Measurements from ENCODE around the gene POLR2E. TPM values are rescaled to one million over a fixed set of nuclear protein-coding genes. Genes with fewer than 3 reads are reported as not detected.

The POLR2E gene
- total and polyA plus RNA-seq, 2 donors, result 79.0 to 84.0 TPM

GRCh38 chr19:1041835-1042685 is 53.1 kb downstream of the POLR2E start:
- peaks cover 29 to 45% of the 10 kb centered on the region in 2 donors for H3K4me1 ChIP-seq (ENCODE audit: control insufficient read depth in 2 of 2, insufficient read depth in 2 of 2, low read length in 2 of 2)
- H3K27me3 ChIP-seq (ENCODE audit: control insufficient read depth in 2 of 2, insufficient read depth in 1 of 2, low read length in 1 of 2), result no peaks in the 10 kb centered on the region
- no peak overlapping the region for H3K4me3 ChIP-seq (ENCODE audit: low read length in 2 of 2)
- 96% methylated on average over 43 of the region's 43 CpGs for WGBS
- peaks cover 0 to 12% of the 10 kb centered on the region in 2 donors for H3K9me3 ChIP-seq (ENCODE audit: control insufficient read depth in 2 of 2, insufficient read depth in 1 of 2, low read length in 1 of 2)
- peaks cover 31 to 39% of the 10 kb centered on the region in 2 donors for H3K36me3 ChIP-seq (ENCODE audit: control insufficient read depth in 2 of 2, insufficient read depth in 2 of 2, low read length in 1 of 2)
- no peak overlapping the region for H3K27ac ChIP-seq (ENCODE audit: low read depth in 1 of 2, low read length in 1 of 2)
- DNase-seq (ENCODE audit: low read depth in 6 of 9, low spot score in 9 of 9), result no peak

- peaks cover 0 to 12% of the 10 kb centered on the region in 2 donors for H3K9me3 ChIP-seq (ENCODE audit: control insufficient read depth in 2 of 2, insufficient read depth in 1 of 2, low read length in 1 of 2)
- H3K27me3 ChIP-seq (ENCODE audit: control insufficient read depth in 2 of 2, insufficient read depth in 1 of 2, low read length in 1 of 2), result no peaks in the 10 kb centered on the region
- H3K4me1 ChIP-seq (ENCODE audit: control insufficient read depth in 2 of 2, insufficient read depth in 2 of 2, low read length in 2 of 2), result peaks cover 29 to 47% of the 10 kb centered on the region in 2 donors
- DNase-seq (ENCODE audit: low read depth in 6 of 9, low spot score in 9 of 9), result no peak
- peak overlapping the region in 1 of 2 donors; percentile 36 for H3K27ac ChIP-seq (ENCODE audit: low read depth in 1 of 2, low read length in 1 of 2)
- 57% methylated on average over 26 of the region's 26 CpGs for WGBS
- peaks cover 30 to 34% of the 10 kb centered on the region in 2 donors for H3K36me3 ChIP-seq (ENCODE audit: control insufficient read depth in 2 of 2, insufficient read depth in 2 of 2, low read length in 1 of 2)
- H3K4me3 ChIP-seq (ENCODE audit: low read length in 2 of 2), result peak overlapping the region; percentile 71 to 73
Observed at GRCh38 chr19:1041272-1041834, 53.8 kb downstream of the POLR2E start.

DNA sequence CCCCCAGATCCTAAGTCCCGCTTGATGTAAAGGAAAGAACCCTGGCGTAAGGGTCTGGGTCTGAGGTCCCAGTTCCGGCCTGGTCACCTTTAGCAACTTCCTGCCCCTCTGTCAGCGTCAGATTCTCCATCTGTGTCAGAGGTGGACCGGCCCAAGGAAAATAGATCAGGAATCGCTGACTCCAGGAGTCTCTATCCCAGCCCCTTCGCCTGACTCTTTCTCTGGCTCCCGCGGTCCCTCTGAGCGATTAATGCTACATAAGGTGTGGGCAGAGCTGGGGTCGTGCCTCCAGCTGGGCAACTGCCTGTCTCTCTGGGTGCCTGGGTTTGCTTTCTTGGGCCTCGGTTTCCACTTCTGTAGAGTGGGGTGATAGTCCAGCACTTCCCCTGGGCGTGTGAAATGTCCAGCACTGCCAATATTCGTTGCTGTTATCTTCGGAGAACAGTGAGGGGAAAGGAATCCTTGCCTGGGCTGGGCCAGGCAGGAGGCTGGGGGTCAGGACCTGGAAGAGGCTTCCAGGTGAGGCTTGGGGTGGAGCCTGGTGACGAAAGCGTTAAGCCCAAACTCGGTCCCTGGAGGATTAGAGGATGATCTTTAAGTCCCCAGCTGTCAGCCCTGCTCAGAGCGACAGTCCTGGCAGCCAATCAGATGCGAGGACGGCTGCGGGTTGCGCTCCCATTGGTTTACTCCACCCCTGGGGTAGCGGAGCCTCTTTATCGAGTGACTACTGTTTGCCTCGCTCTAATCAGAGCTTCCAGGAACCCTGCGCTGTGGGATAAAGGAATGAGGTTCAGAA is 54.5 kb downstream of the POLR2E start:
- H3K36me3 ChIP-seq (ENCODE audit: control insufficient read depth in 2 of 2, insufficient read depth in 2 of 2, low read length in 1 of 2), result peaks cover 31 to 34% of the 10 kb centered on the region in 2 donors
- DNase-seq (ENCODE audit: low read depth in 6 of 9, low spot score in 9 of 9), result peak; percentile 83 to 97 (median 92)
- H3K27ac ChIP-seq (ENCODE audit: low read depth in 1 of 2, low read length in 1 of 2), result peak overlapping the region; percentile 76 to 81
- no peaks in the 10 kb centered on the region for H3K27me3 ChIP-seq (ENCODE audit: control insufficient read depth in 2 of 2, insufficient read depth in 1 of 2, low read length in 1 of 2)
- WGBS, result 3% methylated on average over 27 of the region's 27 CpGs
- H3K4me3 ChIP-seq (ENCODE audit: low read length in 2 of 2), result peak overlapping the region; percentile 71 to 73
- peaks cover 29 to 53% of the 10 kb centered on the region in 2 donors for H3K4me1 ChIP-seq (ENCODE audit: control insufficient read depth in 2 of 2, insufficient read depth in 2 of 2, low read length in 2 of 2)
- H3K9me3 ChIP-seq (ENCODE audit: control insufficient read depth in 2 of 2, insufficient read depth in 1 of 2, low read length in 1 of 2), result peaks cover 0 to 6% of the 10 kb centered on the region in 2 donors

- peaks cover 29 to 53% of the 10 kb centered on the region in 2 donors for H3K4me1 ChIP-seq (ENCODE audit: control insufficient read depth in 2 of 2, insufficient read depth in 2 of 2, low read length in 2 of 2)
- WGBS, result 5% methylated on average over 56 of the region's 56 CpGs
- peaks cover 32 to 33% of the 10 kb centered on the region in 2 donors for H3K36me3 ChIP-seq (ENCODE audit: control insufficient read depth in 2 of 2, insufficient read depth in 2 of 2, low read length in 1 of 2)
- no peaks in the 10 kb centered on the region for H3K27me3 ChIP-seq (ENCODE audit: control insufficient read depth in 2 of 2, insufficient read depth in 1 of 2, low read length in 1 of 2)
- peaks cover 0 to 5% of the 10 kb centered on the region in 2 donors for H3K9me3 ChIP-seq (ENCODE audit: control insufficient read depth in 2 of 2, insufficient read depth in 1 of 2, low read length in 1 of 2)
- H3K4me3 ChIP-seq (ENCODE audit: low read length in 2 of 2), result peak within 1 kb of the TSS; percentile 71 to 73
- H3K27ac ChIP-seq (ENCODE audit: low read depth in 1 of 2, low read length in 1 of 2), result peak within 1 kb of the TSS; percentile 81 to 95
- peak; percentile 96 to 100 (median 98) for DNase-seq (ENCODE audit: low read depth in 6 of 9, low spot score in 9 of 9)
Observed at GRCh38 chr19:1039646-1040475, 55.3 kb downstream of the POLR2E start, which contains the start of gene ABCA7. ABCA7 (plus strand) TSS chr19:1040107; CDS start chr19:1041362, 1,255 bp downstream.

GRCh38 chr19:1038978-1039645 is 56.1 kb downstream of the POLR2E start:
- Histone ChIP-seq H3K9me3 (ENCODE audit: control insufficient read depth in 2 of 2, insufficient read depth in 1 of 2, low read length in 1 of 2) (no peaks in the 10 kb centered on the region), H3K27me3 (ENCODE audit: control insufficient read depth in 2 of 2, insufficient read depth in 1 of 2, low read length in 1 of 2) (no peaks in the 10 kb centered on the region), H3K27ac (ENCODE audit: low read depth in 1 of 2, low read length in 1 of 2) (peak overlapping the region; percentile 36 to 95), H3K36me3 (ENCODE audit: control insufficient read depth in 2 of 2, insufficient read depth in 2 of 2, low read length in 1 of 2) (peaks cover 26% of the 10 kb centered on the region in 2 donors), H3K4me1 (ENCODE audit: control insufficient read depth in 2 of 2, insufficient read depth in 2 of 2, low read length in 2 of 2) (peaks cover 29 to 53% of the 10 kb centered on the region in 2 donors), H3K4me3 (ENCODE audit: low read length in 2 of 2) (peak overlapping the region; percentile 34 to 71)
- WGBS, result 82% methylated on average over 22 of the region's 22 CpGs
- no peak for DNase-seq (ENCODE audit: low read depth in 6 of 9, low spot score in 9 of 9)

- DNase-seq (ENCODE audit: low read depth in 6 of 9, low spot score in 9 of 9), result no peak
- no peaks in the 10 kb centered on the region for H3K9me3 ChIP-seq (ENCODE audit: control insufficient read depth in 2 of 2, insufficient read depth in 1 of 2, low read length in 1 of 2)
- peak overlapping the region; percentile 43 to 47 for H3K4me3 ChIP-seq (ENCODE audit: low read length in 2 of 2)
- no peaks in the 10 kb centered on the region for H3K27me3 ChIP-seq (ENCODE audit: control insufficient read depth in 2 of 2, insufficient read depth in 1 of 2, low read length in 1 of 2)
- peak overlapping the region; percentile 95 for H3K27ac ChIP-seq (ENCODE audit: low read depth in 1 of 2, low read length in 1 of 2)
- H3K36me3 ChIP-seq (ENCODE audit: control insufficient read depth in 2 of 2, insufficient read depth in 2 of 2, low read length in 1 of 2), result peaks cover 24 to 28% of the 10 kb centered on the region in 2 donors
- WGBS, result 47% methylated on average over 22 of the region's 22 CpGs
- peaks cover 29 to 53% of the 10 kb centered on the region in 2 donors for H3K4me1 ChIP-seq (ENCODE audit: control insufficient read depth in 2 of 2, insufficient read depth in 2 of 2, low read length in 2 of 2)
Observed at GRCh38 chr19:1037621-1038064, 57.5 kb downstream of the POLR2E start.
